Trophoblast cell (in vitro differentiated cells and primary cell): ENCODE measurements around the gene MAML2.

ENCODE experiments used
- DNase-seq, 2 donors: peaks; one replicate each; pipeline ENCODE4 v3.0.0-alpha.2; 2016
- H2AFZ ChIP-seq: 2 replicates; pipeline ENCODE4 v1.6.1; 2013; ENCODE audit warnings: low read length, moderate library complexity, mild to moderate bottlenecking; ENCODE audit not compliant: insufficient read depth, poor library complexity
- H2AK5ac ChIP-seq: 2 replicates; pipeline ENCODE4 v1.6.1; 2013; ENCODE audit warnings: mild to moderate bottlenecking, low read length
- H2BK120ac ChIP-seq: 2 replicates; pipeline ENCODE4 v1.6.1; 2013; ENCODE audit warnings: low read length, mild to moderate bottlenecking, moderate library complexity; ENCODE audit not compliant: insufficient read depth, poor library complexity
- H2BK12ac ChIP-seq: 2 replicates; pipeline ENCODE4 v1.6.1; 2013; ENCODE audit warnings: mild to moderate bottlenecking, low read length, moderate library complexity
- H2BK5ac ChIP-seq: 2 replicates; pipeline ENCODE4 v1.6.1; 2013; ENCODE audit warnings: low read length, low read depth, moderate library complexity, mild to moderate bottlenecking; ENCODE audit not compliant: poor library complexity
- H3K14ac ChIP-seq: 2 replicates; pipeline ENCODE4 v1.6.1; 2013; ENCODE audit warnings: mild to moderate bottlenecking, low read length
- H3K18ac ChIP-seq: 2 replicates; pipeline ENCODE4 v1.6.1; 2013; ENCODE audit warnings: mild to moderate bottlenecking, low read length
- H3K23ac ChIP-seq: 2 replicates; pipeline ENCODE4 v1.6.1; 2013; ENCODE audit warnings: low read length
- H3K27ac ChIP-seq: 2 replicates; pipeline ENCODE4 v1.5.1; 2013; ENCODE audit warnings: low read depth, mild to moderate bottlenecking, inconsistent platforms, low read length, moderate library complexity
- H3K27me3 ChIP-seq: 2 replicates; pipeline ENCODE4 v1.6.1; 2013; ENCODE audit warnings: inconsistent platforms, mild to moderate bottlenecking, low read length, moderate library complexity; ENCODE audit not compliant: insufficient read depth
- H3K36me3 ChIP-seq, 2 experiments: 1 replicate in 1 of 2; 2 replicates in 1 of 2; pipeline ENCODE4 v1.6.1; 2013; ENCODE audit warnings: low read length in 2 of 2, mild to moderate bottlenecking in 2 of 2, moderate library complexity in 1 of 2; ENCODE audit not compliant: insufficient read depth in 2 of 2, control insufficient read depth in 1 of 2
- H3K4ac ChIP-seq: 2 replicates; pipeline ENCODE4 v1.6.1; 2013; ENCODE audit warnings: low read depth, mild to moderate bottlenecking, low read length, moderate library complexity
- H3K4me1 ChIP-seq, 2 experiments: 1 replicate in 1 of 2; 2 replicates in 1 of 2; pipeline ENCODE4 v1.6.1; 2013; ENCODE audit warnings: low read length in 2 of 2, mild to moderate bottlenecking in 2 of 2, moderate library complexity in 1 of 2; ENCODE audit not compliant: insufficient read depth in 2 of 2, control insufficient read depth in 1 of 2
- H3K4me2 ChIP-seq: 2 replicates; pipeline ENCODE4 v1.6.1; 2013; ENCODE audit warnings: inconsistent platforms, mild to moderate bottlenecking, low read length, moderate library complexity
- H3K4me3 ChIP-seq: 2 replicates; pipeline ENCODE4 v1.5.1; 2013; ENCODE audit warnings: mild to moderate bottlenecking, low read depth, low read length, inconsistent platforms
- H3K79me1 ChIP-seq: one replicate; pipeline ENCODE4 v1.6.1; 2013; ENCODE audit warnings: low read length
- H3K79me2 ChIP-seq: 2 replicates; pipeline ENCODE4 v1.6.1; 2013; ENCODE audit warnings: low read length, mild to moderate bottlenecking; ENCODE audit not compliant: control insufficient read depth, insufficient read depth, poor library complexity
- H3K9ac ChIP-seq: 2 replicates; pipeline ENCODE4 v1.6.1; 2013; ENCODE audit warnings: mild to moderate bottlenecking, low read length
- H3K9me3 ChIP-seq: 2 replicates; pipeline ENCODE4 v1.6.1; 2013; ENCODE audit warnings: low read depth, mild to moderate bottlenecking, control low read depth, inconsistent platforms, low read length; ENCODE audit not compliant: insufficient read depth
- H4K12ac ChIP-seq: 2 replicates; pipeline ENCODE4 v1.6.1; 2013; ENCODE audit warnings: low read depth, mild to moderate bottlenecking, low read length, moderate library complexity
- H4K8ac ChIP-seq: 2 replicates; pipeline ENCODE4 v1.6.1; 2013; ENCODE audit warnings: low read depth, mild to moderate bottlenecking, low read length, moderate library complexity
- H4K91ac ChIP-seq: one replicate; pipeline ENCODE4 v1.6.1; 2013; ENCODE audit warnings: low read depth, mild to moderate bottlenecking, low read length, moderate library complexity
- WGBS: extraction: QIAGEN DNeasy Blood & Tissue Kit; methylation state at CpG from one replicate; pipeline ENCODE4 v1.1.7; 2013; ENCODE audit warnings: missing lambda C conversion rate; ENCODE audit not compliant: insufficient read length, insufficient coverage; ENCODE audit errors: extremely low coverage; 5-methylcytosine and 5-hydroxymethylcytosine counted together

The MAML2 gene

GRCh38 chr11:96306071-96306470, 36.9 kb downstream of the MAML2 start:
- peak overlapping the region; percentile 6 for H3K4ac ChIP-seq
- no peak overlapping the region for H3K27ac ChIP-seq
- H3K14ac ChIP-seq, result no peak overlapping the region
- H3K9me3 ChIP-seq, result no peaks in the 10 kb centered on the region
- H3K36me3 ChIP-seq, result peaks cover 2% of the 10 kb centered on the region in 2 experiments
- WGBS, result no CpG with 5 or more reads among the region's 1 CpG
- H2BK120ac ChIP-seq, result no peak overlapping the region
- no peak overlapping the region for H2AK5ac ChIP-seq
- peaks cover 3 to 10% of the 10 kb centered on the region in 2 experiments for H3K4me1 ChIP-seq
- peaks cover 2% of the 10 kb centered on the region for H3K79me2 ChIP-seq
- H4K12ac ChIP-seq, result no peak overlapping the region
- no peak overlapping the region for H3K18ac ChIP-seq
- no peak overlapping the region for H3K4me3 ChIP-seq
- peaks cover 2% of the 10 kb centered on the region for H3K79me1 ChIP-seq
- no peak overlapping the region for H4K91ac ChIP-seq
- no peak overlapping the region for H2AFZ ChIP-seq
- DNase-seq, result no peak
- no peak overlapping the region for H2BK5ac ChIP-seq
- no peak overlapping the region for H3K9ac ChIP-seq
- H3K4me2 ChIP-seq, result no peak overlapping the region
- H2BK12ac ChIP-seq, result no peak overlapping the region
- no peaks in the 10 kb centered on the region for H3K27me3 ChIP-seq
- no peak overlapping the region for H4K8ac ChIP-seq
- no peak overlapping the region for H3K23ac ChIP-seq

GRCh38 chr11:96303980-96304379, 39.0 kb downstream of the MAML2 start:
- H3K27ac ChIP-seq, result no peak overlapping the region
- no peak overlapping the region for H2BK5ac ChIP-seq
- H3K4me3 ChIP-seq, result no peak overlapping the region
- no peak for DNase-seq
- no peaks in the 10 kb centered on the region for H3K27me3 ChIP-seq
- no peak overlapping the region for H2BK12ac ChIP-seq
- no peak overlapping the region for H3K23ac ChIP-seq
- H3K4ac ChIP-seq, result peak overlapping the region; percentile 19
- no peak overlapping the region for H3K14ac ChIP-seq
- peaks cover 2 to 8% of the 10 kb centered on the region in 2 experiments for H3K36me3 ChIP-seq
- H3K9ac ChIP-seq, result no peak overlapping the region
- no CpG with 5 or more reads among the region's 3 CpGs for WGBS
- no peak overlapping the region for H4K91ac ChIP-seq
- H3K79me1 ChIP-seq, result peaks cover 2% of the 10 kb centered on the region
- peaks cover 5% of the 10 kb centered on the region for H3K79me2 ChIP-seq
- no peak overlapping the region for H2AFZ ChIP-seq
- H4K8ac ChIP-seq, result no peak overlapping the region
- H2AK5ac ChIP-seq, result no peak overlapping the region
- H2BK120ac ChIP-seq, result no peak overlapping the region
- no peak overlapping the region for H3K18ac ChIP-seq
- no peak overlapping the region for H3K4me2 ChIP-seq
- H4K12ac ChIP-seq, result no peak overlapping the region
- peaks cover 2 to 10% of the 10 kb centered on the region in 2 experiments for H3K4me1 ChIP-seq
- H3K9me3 ChIP-seq, result no peaks in the 10 kb centered on the region

DNA sequence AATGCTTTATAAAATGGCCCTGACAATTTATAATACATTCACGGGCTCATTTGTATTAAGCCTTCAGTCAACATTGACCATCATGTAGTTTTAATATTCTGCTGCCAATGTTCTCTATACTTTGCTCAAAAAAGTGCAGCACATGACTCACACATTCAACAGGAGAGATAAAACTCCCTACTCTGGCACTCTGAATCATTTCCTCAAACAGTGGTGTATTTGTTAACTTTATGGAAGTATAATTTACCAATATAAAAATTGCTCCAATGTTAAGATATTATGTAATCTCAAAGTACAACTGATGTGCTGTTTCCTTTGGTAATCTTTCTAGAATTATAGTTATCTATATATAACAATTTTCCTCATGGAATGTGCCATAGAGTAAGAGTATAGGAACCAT, 39.9 kb downstream of the MAML2 start:
- Histone ChIP-seq H3K27me3 (no peaks in the 10 kb centered on the region), H3K18ac (no peak overlapping the region), H3K4me1 (peaks cover 2 to 10% of the 10 kb centered on the region in 2 experiments), H3K27ac (no peak overlapping the region), H2BK5ac (no peak overlapping the region), H3K79me1 (peaks cover 2% of the 10 kb centered on the region), H3K9me3 (no peaks in the 10 kb centered on the region), H3K4me3 (no peak overlapping the region), H2BK12ac (no peak overlapping the region), H4K91ac (no peak overlapping the region), H3K23ac (no peak overlapping the region), H2BK120ac (no peak overlapping the region), H4K8ac (no peak overlapping the region), H3K36me3 (peaks cover 2 to 8% of the 10 kb centered on the region in 2 experiments), H3K9ac (no peak overlapping the region), H3K14ac (no peak overlapping the region), H3K79me2 (peaks cover 5% of the 10 kb centered on the region), H2AFZ (no peak overlapping the region), H3K4me2 (no peak overlapping the region), H3K4ac (no peak overlapping the region), H2AK5ac (no peak overlapping the region), H4K12ac (no peak overlapping the region)
- WGBS, result no CpG with 5 or more reads among the region's 1 CpG
- DNase-seq, result peak in 1 of 2 donors; percentile 44

DNA sequence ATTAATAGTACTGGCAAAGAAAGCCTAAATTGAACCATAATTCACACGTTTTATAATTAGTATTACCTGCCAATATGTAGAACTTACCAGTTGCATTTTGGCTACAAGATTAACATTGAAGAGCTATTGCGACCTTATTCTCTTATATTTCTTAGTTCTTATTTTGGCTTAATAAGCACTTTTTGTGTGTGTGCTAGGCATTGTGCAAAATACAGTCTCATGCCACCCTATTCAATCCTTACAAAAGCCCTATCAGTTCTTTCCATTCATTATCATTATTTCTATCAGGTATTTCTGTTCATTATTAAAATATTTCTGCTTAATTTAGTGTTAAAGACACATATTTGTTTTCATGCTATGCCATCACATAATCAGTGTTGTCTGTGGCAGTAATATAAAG, 41.2 kb downstream of the MAML2 start:
- no peak overlapping the region for H2AK5ac ChIP-seq
- no peak for DNase-seq
- whole genome bisulfite sequencing, result no CpG with 5 or more reads among the region's 2 CpGs
- H4K91ac ChIP-seq, result no peak overlapping the region
- no peak overlapping the region for H3K27ac ChIP-seq
- no peak overlapping the region for H3K4ac ChIP-seq
- no peak overlapping the region for H3K18ac ChIP-seq
- no peak overlapping the region for H2BK120ac ChIP-seq
- no peak overlapping the region for H2AFZ ChIP-seq
- peaks cover 5% of the 10 kb centered on the region for H3K79me2 ChIP-seq
- H3K4me2 ChIP-seq, result no peak overlapping the region
- no peak overlapping the region for H3K23ac ChIP-seq
- H3K4me3 ChIP-seq, result no peak overlapping the region
- H3K36me3 ChIP-seq, result peaks cover 7 to 9% of the 10 kb centered on the region in 2 experiments
- H3K9ac ChIP-seq, result no peak overlapping the region
- no peak overlapping the region for H4K12ac ChIP-seq
- peaks cover 2 to 5% of the 10 kb centered on the region in 2 experiments for H3K4me1 ChIP-seq
- peaks cover 2% of the 10 kb centered on the region for H3K79me1 ChIP-seq
- no peaks in the 10 kb centered on the region for H3K9me3 ChIP-seq
- no peak overlapping the region for H4K8ac ChIP-seq
- H3K14ac ChIP-seq, result no peak overlapping the region
- H2BK5ac ChIP-seq, result no peak overlapping the region
- no peak overlapping the region for H2BK12ac ChIP-seq
- no peaks in the 10 kb centered on the region for H3K27me3 ChIP-seq
